H1 (cell line): ENCODE data around the gene PKN3.

Experiments used
- CTCF ChIP-seq, 3 experiments: IDR thresholded peaks; 1 replicate in 2 of 3; 2 replicates in 1 of 3; pipeline versions ENCODE4 v1.5.1 to v1.6.1; 2011; ENCODE audit warnings: low read length in 3 of 3, mild to moderate bottlenecking in 3 of 3, inconsistent platforms in 2 of 3, low read depth in 1 of 3, moderate library complexity in 1 of 3; ENCODE audit not compliant: insufficient read depth in 1 of 3; ENCODE audit errors: control extremely low read depth in 1 of 3
- EZH2 ChIP-seq: fragments of 200-600 bp; sonication (generic); IDR thresholded peaks from 2 replicates; pipeline ENCODE4 v1.7.1; 2012; ENCODE audit warnings: low read depth, mild to moderate bottlenecking, moderate library complexity, low read length, inconsistent platforms; ENCODE audit not compliant: severe bottlenecking
- RFX5 ChIP-seq: IDR thresholded peaks from 2 replicates; pipeline ENCODE4 v1.6.1; 2011; ENCODE audit warnings: low read depth, low read length, improper control_type of control experiment, borderline replicate concordance
- YY1 ChIP-seq: IDR thresholded peaks from 2 replicates; pipeline ENCODE4 v1.6.1; 2011; ENCODE audit warnings: low read depth, mild to moderate bottlenecking, low read length
- TF ChIP-seq, protein P1 (sequence below): IDR thresholded peaks from 2 replicates; pipeline ENCODE4 v1.6.1; 2011; ENCODE audit warnings: low read depth, mild to moderate bottlenecking, low read length; ENCODE audit not compliant: insufficient read depth

DNA sequence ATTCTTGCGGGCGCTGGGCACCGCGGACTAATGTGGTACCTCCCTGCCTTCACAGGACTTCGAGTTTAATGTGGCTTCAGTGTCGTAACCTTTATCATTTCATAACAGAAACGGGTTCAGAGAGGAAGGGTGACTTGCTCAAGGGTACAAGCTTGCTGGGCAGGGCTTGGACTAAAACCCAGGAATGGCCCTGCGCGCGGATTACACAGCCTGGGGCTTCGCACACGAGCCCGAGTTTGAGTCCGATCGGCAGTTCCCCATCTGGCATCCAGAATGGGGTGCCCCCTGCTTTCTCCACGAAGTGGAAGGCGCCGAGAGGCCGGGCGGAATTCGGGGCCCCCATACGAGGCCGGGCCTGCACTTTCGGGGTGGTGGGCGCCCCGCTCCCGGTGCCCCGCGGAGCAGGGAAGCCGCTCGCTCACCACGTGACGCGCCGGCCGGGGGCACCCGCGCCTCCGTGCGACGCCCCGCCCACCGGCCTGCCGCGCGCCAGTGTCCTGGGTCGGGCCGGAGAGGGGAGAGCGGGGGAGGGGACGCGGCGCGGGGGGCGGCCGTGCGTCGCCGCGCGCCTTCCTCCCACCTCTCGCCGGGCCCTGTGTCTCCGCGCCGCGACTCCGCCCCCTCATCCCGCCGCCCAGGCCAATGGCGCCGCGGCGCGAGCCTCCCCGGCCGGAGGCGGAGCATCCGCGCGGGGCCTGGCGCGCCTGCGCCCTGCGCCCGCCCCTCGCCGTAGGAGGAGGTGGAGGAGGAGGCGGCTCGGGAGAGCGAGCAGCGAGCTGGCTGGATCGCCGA lies 13.6 kb upstream of the PKN3 start, which contains the start of gene SET:
- TF ChIP-seq EZH2 (no peak), CTCF (IDR thresholded peaks at IDR 0.05; ENCODE audit: control extremely low read depth in 1 of 3, insufficient read depth in 1 of 3, low read depth in 1 of 3, low read length in 3 of 3) (no peak; a peak in 1 of 4 replicates), RFX5 (no peak), YY1 (no peak; the same call in 1 of the 2 replicates)
- TF ChIP-seq, protein P1, sequence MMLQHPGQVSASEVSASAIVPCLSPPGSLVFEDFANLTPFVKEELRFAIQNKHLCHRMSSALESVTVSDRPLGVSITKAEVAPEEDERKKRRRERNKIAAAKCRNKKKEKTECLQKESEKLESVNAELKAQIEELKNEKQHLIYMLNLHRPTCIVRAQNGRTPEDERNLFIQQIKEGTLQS: no peak
